ENCODE data around the gene UBE2N.

DNA sequence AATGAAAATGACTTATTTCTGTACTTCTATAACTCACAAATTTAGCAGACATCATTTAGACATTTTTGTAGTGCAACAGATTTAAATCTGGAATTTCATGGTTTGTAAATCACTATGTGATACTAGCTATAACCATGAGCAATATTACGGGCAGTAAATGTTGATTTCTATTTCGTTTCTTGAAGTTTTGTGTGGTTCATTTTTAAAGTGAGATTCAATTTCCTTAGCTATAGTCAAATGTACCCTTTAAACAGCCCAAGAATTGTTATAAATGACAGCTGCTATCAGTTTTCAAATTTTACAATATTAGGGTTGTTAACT is 33.8 kb downstream of the UBE2N start:
- TF ChIP-seq POLR2A (IDR thresholded peaks at IDR 0.05; ENCODE audit: low read depth, low read length), result no peak
- no peak for TF ChIP-seq POLR2AphosphoS5 (IDR thresholded peaks at IDR 0.05; ENCODE audit: low read depth, low read length)

All from GM12892 (cell line).